Neural progenitor cell (in vitro differentiated cells): Measurements from ENCODE around the gene PEF1.

Experiments
- CTCF ChIP-seq: fragments of 200-600 bp; sonication (generic); IDR thresholded peaks from 2 replicates; pipeline ENCODE4 v1.5.1; 2017; ENCODE audit warnings: antibody characterized with exemption, mild to moderate bottlenecking
- EZH2 ChIP-seq: fragments of 200-600 bp; sonication (generic); IDR thresholded peaks from 2 replicates; pipeline ENCODE4 v1.6.1; 2017; ENCODE audit warnings: antibody characterized with exemption, mild to moderate bottlenecking, moderate library complexity
- EZH2phosphoT487 ChIP-seq: fragments of 200-600 bp; sonication (generic); IDR thresholded peaks from 2 replicates; pipeline ENCODE4 v1.6.1; 2017; ENCODE audit warnings: antibody characterized with exemption

- TF ChIP-seq EZH2phosphoT487 (peak; percentile 30), CTCF (peak; percentile 95), EZH2 (no peak)
These were observed 26.5 kb downstream of the PEF1 start for GRCh38 chr1:31617916-31618746.
